Measurements from ENCODE around the gene UCK2.

- TF ChIP-seq REST (IDR thresholded peaks at IDR 0.05; ENCODE audit: low read depth) (no peak), ATF3 (IDR thresholded peaks at IDR 0.05) (no peak), JUND (IDR thresholded peaks at IDR 0.05) (no peak), SIN3A (IDR thresholded peaks at IDR 0.05; ENCODE audit: low read depth) (no peak; the same call in 1 of the 2 replicates), ZNF274 (IDR thresholded peaks at IDR 0.05; ENCODE audit: low read depth, low read length) (no peak), CTCF (IDR thresholded peaks at IDR 0.05 in 2 of 3, conservative IDR thresholded peaks at IDR 0.05 in 1 of 3; ENCODE audit: borderline replicate concordance in 1 of 3, insufficient read depth in 1 of 3, low read depth in 2 of 3, low read length in 2 of 3) (no peak)
Observed at GRCh38 chr1:165827268-165828102, at the start of gene UCK2.

Data from HCT116 (cell line).